ENCODE results near the gene POU2F1.
"Not testable (repeated sequence)": the region's sequence is repeated elsewhere in the genome, so short reads cannot be mapped to it uniquely, and the experiment has no call there.

POU2F1 gene

GRCh38 chr1:167317463-167317862 is 96.8 kb downstream of the POU2F1 start:
- Histone ChIP-seq H3K4me3 (ENCODE audit: low read depth, low read length) (no peak overlapping the region), H3K4me1 (ENCODE audit: control insufficient read depth, insufficient read depth, low read length) (no peaks in the 10 kb centered on the region), H3K9me3 (ENCODE audit: control insufficient read depth, insufficient read depth, low read depth, low read length) (no peaks in the 10 kb centered on the region), H3K36me3 (ENCODE audit: control insufficient read depth in 2 of 2, insufficient read depth in 1 of 2, low read length in 2 of 2) (no peaks in the 10 kb centered on the region), H3K27ac (ENCODE audit: extremely low read depth, low read depth, low read length) (no peak overlapping the region)
- ChIA-PET CTCF (interaction anchor here (1.6 kb wide), 1 partner anchor 49 kb away, joined by 3 read pairs; no protein-coding TSS in a partner anchor), POLR2A (no interaction called here)
- TF ChIP-seq ZNF530 (tag by site-specific recombination; IDR thresholded peaks at IDR 0.05; ENCODE audit: low read depth) (no peak), ZNF664 (tag by site-specific recombination; IDR thresholded peaks at IDR 0.05) (no peak), SETDB1 (IDR thresholded peaks at IDR 0.05; ENCODE audit: insufficient read length, low read length) (peak; percentile 25)

- H3K9me3 ChIP-seq (ENCODE audit: control insufficient read depth, insufficient read depth, low read depth, low read length); H3K36me3 ChIP-seq (ENCODE audit: control insufficient read depth in 2 of 2, insufficient read depth in 1 of 2, low read length in 2 of 2); CTCF ChIA-PET; H3K4me1 ChIP-seq (ENCODE audit: control insufficient read depth, insufficient read depth, low read length); POLR2A ChIA-PET; H3K27ac ChIP-seq (ENCODE audit: extremely low read depth, low read depth, low read length); H3K4me3 ChIP-seq (ENCODE audit: low read depth, low read length): not testable (repeated sequence)
These were observed 98.5 kb downstream of the POU2F1 start for GRCh38 chr1:167319206-167319605.

GRCh38 chr1:167322483-167322882 is 101.8 kb downstream of the POU2F1 start:
- ChIA-PET CTCF (interaction anchor here (0.6 kb wide), 1 partner anchor 224 kb away, joined by 4 read pairs; no protein-coding TSS in a partner anchor), POLR2A (no interaction called here)
- Histone ChIP-seq H3K4me3 (ENCODE audit: low read depth, low read length) (no peak overlapping the region), H3K4me1 (ENCODE audit: control insufficient read depth, insufficient read depth, low read length) (no peaks in the 10 kb centered on the region), H3K36me3 (ENCODE audit: control insufficient read depth in 2 of 2, insufficient read depth in 1 of 2, low read length in 2 of 2) (no peaks in the 10 kb centered on the region), H3K27ac (ENCODE audit: extremely low read depth, low read depth, low read length) (no peak overlapping the region), H3K9me3 (ENCODE audit: control insufficient read depth, insufficient read depth, low read depth, low read length) (no peaks in the 10 kb centered on the region)
- TF ChIP-seq SETDB1 (IDR thresholded peaks at IDR 0.05; ENCODE audit: insufficient read length, low read length): peak; percentile 81
- no peak for TF ChIP-seq ZNF157 (tag by site-specific recombination; IDR thresholded peaks at IDR 0.05)
- TF ChIP-seq ZNF626 (tag by site-specific recombination; IDR thresholded peaks at IDR 0.05): 0 out of 2 replicates have a peak, but pooled peaks have one; percentile 31

DNA sequence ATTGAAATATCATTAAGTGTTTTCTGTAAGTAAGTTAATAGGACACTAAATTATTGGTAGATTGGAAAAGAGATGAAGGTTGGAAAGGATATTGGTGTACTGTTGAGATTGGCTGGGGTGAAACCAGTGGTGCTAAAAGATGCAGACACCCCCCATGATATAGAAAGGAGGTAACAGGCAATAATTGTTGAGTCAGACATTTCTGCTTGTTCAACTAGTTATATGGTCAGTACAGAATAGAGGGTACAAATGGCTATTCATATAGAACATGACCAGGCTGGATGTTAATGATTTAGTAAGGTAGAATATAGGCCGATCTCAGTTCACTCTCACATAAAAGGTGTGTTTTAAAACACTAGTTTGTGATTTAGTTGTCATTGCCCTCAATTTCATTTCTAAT is 104.5 kb downstream of the POU2F1 start:
- Histone ChIP-seq H3K4me1 (ENCODE audit: control insufficient read depth, insufficient read depth, low read length) (no peaks in the 10 kb centered on the region), H3K36me3 (ENCODE audit: control insufficient read depth in 2 of 2, insufficient read depth in 1 of 2, low read length in 2 of 2) (no peaks in the 10 kb centered on the region), H3K4me3 (ENCODE audit: low read depth, low read length) (no peak overlapping the region), H3K27ac (ENCODE audit: extremely low read depth, low read depth, low read length) (no peak overlapping the region), H3K9me3 (ENCODE audit: control insufficient read depth, insufficient read depth, low read depth, low read length) (no peaks in the 10 kb centered on the region)
- ChIA-PET CTCF (no interaction called here), POLR2A (no interaction called here)
- no peak for TF ChIP-seq ZNF391 (tag by site-specific recombination; IDR thresholded peaks at IDR 0.05; ENCODE audit: borderline replicate concordance, low read depth)
- no peak for TF ChIP-seq PRDM2 (tag by site-specific recombination; IDR thresholded peaks at IDR 0.05; ENCODE audit: borderline replicate concordance)
- TF ChIP-seq ZNF24 (tag by site-specific recombination; IDR thresholded peaks at IDR 0.05): no peak
- no peak for TF ChIP-seq ZNF660 (tag by site-specific recombination; IDR thresholded peaks at IDR 0.05)
- TF ChIP-seq BCL11B (tag by site-specific recombination; IDR thresholded peaks at IDR 0.05; ENCODE audit: low read depth): no peak
- no peak for TF ChIP-seq INSM2 (tag by site-specific recombination; IDR thresholded peaks at IDR 0.05)
- TF ChIP-seq ZXDB (tag by site-specific recombination; IDR thresholded peaks at IDR 0.05): no peak
- TF ChIP-seq KLF9 (tag by site-specific recombination; IDR thresholded peaks at IDR 0.05; ENCODE audit: low read depth): no peak
- TF ChIP-seq, protein P1, sequence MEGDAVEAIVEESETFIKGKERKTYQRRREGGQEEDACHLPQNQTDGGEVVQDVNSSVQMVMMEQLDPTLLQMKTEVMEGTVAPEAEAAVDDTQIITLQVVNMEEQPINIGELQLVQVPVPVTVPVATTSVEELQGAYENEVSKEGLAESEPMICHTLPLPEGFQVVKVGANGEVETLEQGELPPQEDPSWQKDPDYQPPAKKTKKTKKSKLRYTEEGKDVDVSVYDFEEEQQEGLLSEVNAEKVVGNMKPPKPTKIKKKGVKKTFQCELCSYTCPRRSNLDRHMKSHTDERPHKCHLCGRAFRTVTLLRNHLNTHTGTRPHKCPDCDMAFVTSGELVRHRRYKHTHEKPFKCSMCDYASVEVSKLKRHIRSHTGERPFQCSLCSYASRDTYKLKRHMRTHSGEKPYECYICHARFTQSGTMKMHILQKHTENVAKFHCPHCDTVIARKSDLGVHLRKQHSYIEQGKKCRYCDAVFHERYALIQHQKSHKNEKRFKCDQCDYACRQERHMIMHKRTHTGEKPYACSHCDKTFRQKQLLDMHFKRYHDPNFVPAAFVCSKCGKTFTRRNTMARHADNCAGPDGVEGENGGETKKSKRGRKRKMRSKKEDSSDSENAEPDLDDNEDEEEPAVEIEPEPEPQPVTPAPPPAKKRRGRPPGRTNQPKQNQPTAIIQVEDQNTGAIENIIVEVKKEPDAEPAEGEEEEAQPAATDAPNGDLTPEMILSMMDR (tag by site-specific recombination; IDR thresholded peaks at IDR 0.05): no peak
- TF ChIP-seq ZBTB8A (tag by site-specific recombination; IDR thresholded peaks at IDR 0.05): no peak
- TF ChIP-seq ZIC2 (tag by site-specific recombination; IDR thresholded peaks at IDR 0.05): no peak
- no peak for TF ChIP-seq ZNF239 (tag by site-specific recombination; IDR thresholded peaks at IDR 0.05)
- TF ChIP-seq HOXD13 (CRISPR knock-in tag; IDR thresholded peaks at IDR 0.05; ENCODE audit: borderline replicate concordance): no peak
- TF ChIP-seq OSR2 (tag by site-specific recombination; IDR thresholded peaks at IDR 0.05): no peak

Measured in HEK293 (cell line).